Peyer's patch (tissue), 4 donors: Measurements from ENCODE around the gene USP10.

Experiments used
- POLR2A ChIP-seq, 2 donors: fragments of 450-650 bp; IDR thresholded peaks; one replicate each; pipeline ENCODE4 v1.5.1; 2017; ENCODE audit warnings: antibody characterized with exemption in 2 of 2, mild to moderate bottlenecking in 2 of 2, moderate library complexity in 2 of 2
- TF ChIP-seq, protein P1 (sequence below), 6 experiments: fragments of 450-650 bp in 4 of 6; fragments of 200-600 bp in 2 of 6; sonication (generic) in 1 of 6; IDR thresholded peaks; one replicate each; pipeline ENCODE4 v1.5.1; 2017 to 2019; ENCODE audit warnings: antibody characterized with exemption in 6 of 6, mild to moderate bottlenecking in 3 of 6, moderate library complexity in 1 of 6

DNA sequence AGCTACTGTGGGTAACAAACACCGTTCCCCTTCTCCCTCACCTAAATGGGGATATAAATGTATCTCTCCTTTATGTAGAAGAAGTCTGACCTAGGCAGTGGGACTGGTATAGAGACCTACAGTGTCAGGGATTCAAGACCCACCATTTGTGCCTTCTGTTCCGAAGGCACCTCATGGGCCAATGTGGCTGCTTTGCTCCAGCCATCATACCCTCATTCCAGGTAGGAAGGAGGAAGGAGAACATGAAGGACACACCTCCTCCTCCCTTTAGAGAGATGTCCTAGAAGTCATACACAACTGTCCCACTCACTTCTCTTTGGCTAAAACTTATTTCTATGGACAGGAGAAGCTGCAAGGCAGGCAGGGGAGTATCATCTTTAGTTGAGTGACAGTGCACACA is 111.7 kb downstream of the USP10 start:
- TF ChIP-seq, protein P1, sequence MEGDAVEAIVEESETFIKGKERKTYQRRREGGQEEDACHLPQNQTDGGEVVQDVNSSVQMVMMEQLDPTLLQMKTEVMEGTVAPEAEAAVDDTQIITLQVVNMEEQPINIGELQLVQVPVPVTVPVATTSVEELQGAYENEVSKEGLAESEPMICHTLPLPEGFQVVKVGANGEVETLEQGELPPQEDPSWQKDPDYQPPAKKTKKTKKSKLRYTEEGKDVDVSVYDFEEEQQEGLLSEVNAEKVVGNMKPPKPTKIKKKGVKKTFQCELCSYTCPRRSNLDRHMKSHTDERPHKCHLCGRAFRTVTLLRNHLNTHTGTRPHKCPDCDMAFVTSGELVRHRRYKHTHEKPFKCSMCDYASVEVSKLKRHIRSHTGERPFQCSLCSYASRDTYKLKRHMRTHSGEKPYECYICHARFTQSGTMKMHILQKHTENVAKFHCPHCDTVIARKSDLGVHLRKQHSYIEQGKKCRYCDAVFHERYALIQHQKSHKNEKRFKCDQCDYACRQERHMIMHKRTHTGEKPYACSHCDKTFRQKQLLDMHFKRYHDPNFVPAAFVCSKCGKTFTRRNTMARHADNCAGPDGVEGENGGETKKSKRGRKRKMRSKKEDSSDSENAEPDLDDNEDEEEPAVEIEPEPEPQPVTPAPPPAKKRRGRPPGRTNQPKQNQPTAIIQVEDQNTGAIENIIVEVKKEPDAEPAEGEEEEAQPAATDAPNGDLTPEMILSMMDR (IDR thresholded peaks at IDR 0.05): no peak
- no peak for TF ChIP-seq POLR2A (IDR thresholded peaks at IDR 0.05)
